ENCODE measurements around the gene PLXNA4.

The PLXNA4 gene

DNA sequence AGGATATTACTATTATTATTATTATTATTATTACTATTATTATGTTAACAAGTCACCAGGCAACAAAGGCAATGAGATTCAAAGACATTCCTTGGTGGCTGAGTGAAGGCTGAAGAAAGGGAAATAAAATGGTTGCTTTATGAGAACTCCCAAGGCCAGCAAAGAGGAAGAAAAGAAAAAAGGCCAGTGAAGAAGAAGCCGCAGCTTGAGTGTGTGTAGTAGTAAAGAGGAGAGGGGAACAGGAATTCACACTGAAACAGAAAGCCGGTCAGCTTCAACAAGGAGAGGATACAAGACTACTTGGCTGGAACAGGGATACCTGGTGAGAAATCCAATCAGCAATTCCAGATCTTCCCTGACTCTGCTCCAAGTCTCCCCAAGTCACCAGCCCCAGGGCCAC lies 42.4 kb downstream of the PLXNA4 start:
- no peak overlapping the region for H2AFZ ChIP-seq (ENCODE audit: low read length)
- no peaks in the 10 kb centered on the region for H3K9me3 ChIP-seq (ENCODE audit: low read length)
- H4K20me1 ChIP-seq (ENCODE audit: insufficient read depth, low read length), result no peaks in the 10 kb centered on the region

DNA sequence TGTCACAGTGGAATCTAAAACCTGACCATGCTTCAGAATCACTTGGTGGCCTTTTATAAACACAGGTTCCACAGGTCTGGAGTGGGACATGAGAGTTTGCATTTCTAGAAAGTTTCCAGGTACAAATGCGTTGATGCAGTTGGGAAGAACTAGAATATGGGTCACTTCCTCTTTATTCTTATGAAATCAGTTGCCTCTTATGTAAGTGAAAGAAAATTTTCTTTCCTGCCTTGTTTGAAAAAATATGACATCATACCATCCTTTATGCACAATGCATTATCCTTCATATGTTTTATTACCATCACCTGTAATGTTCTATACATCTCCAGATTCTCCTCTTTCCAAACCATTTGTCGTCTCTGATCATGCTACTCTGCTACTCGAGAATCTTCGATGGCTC lies 44.0 kb downstream of the PLXNA4 start:
- H3K27ac ChIP-seq (ENCODE audit: low read depth, low read length, poor library complexity, severe bottlenecking), result no peak overlapping the region
- H3K27me3 ChIP-seq (ENCODE audit: insufficient read depth, low read length), result 0 out of 2 replicates have a peak, but pooled peaks cover 9% of the 10 kb centered on the region
- no peaks in the 10 kb centered on the region for H3K36me3 ChIP-seq (ENCODE audit: insufficient read depth, low read length)
- TF ChIP-seq, protein P1, sequence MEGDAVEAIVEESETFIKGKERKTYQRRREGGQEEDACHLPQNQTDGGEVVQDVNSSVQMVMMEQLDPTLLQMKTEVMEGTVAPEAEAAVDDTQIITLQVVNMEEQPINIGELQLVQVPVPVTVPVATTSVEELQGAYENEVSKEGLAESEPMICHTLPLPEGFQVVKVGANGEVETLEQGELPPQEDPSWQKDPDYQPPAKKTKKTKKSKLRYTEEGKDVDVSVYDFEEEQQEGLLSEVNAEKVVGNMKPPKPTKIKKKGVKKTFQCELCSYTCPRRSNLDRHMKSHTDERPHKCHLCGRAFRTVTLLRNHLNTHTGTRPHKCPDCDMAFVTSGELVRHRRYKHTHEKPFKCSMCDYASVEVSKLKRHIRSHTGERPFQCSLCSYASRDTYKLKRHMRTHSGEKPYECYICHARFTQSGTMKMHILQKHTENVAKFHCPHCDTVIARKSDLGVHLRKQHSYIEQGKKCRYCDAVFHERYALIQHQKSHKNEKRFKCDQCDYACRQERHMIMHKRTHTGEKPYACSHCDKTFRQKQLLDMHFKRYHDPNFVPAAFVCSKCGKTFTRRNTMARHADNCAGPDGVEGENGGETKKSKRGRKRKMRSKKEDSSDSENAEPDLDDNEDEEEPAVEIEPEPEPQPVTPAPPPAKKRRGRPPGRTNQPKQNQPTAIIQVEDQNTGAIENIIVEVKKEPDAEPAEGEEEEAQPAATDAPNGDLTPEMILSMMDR (IDR thresholded peaks at IDR 0.05; ENCODE audit: low read length), result no peak
- TF ChIP-seq EZH2 (IDR thresholded peaks at IDR 0.05; ENCODE audit: borderline replicate concordance, low read length), result no peak
- H3K4me3 ChIP-seq (ENCODE audit: low read depth, low read length, poor library complexity, severe bottlenecking), result no peak overlapping the region
- H3K9ac ChIP-seq (ENCODE audit: low read length), result no peak overlapping the region
- no peaks in the 10 kb centered on the region for H3F3A ChIP-seq (ENCODE audit: insufficient read depth, low read length)
- H3K4me2 ChIP-seq (ENCODE audit: low read length), result no peak overlapping the region
- no peak overlapping the region for H2AFZ ChIP-seq (ENCODE audit: low read length)
- no peaks in the 10 kb centered on the region for H3K9me3 ChIP-seq (ENCODE audit: low read length)
- no peaks in the 10 kb centered on the region for H3K4me1 ChIP-seq (ENCODE audit: insufficient read depth, low read length, severe bottlenecking)
- no peaks in the 10 kb centered on the region for H3K79me2 ChIP-seq (ENCODE audit: insufficient read depth, low read length)
- H4K20me1 ChIP-seq (ENCODE audit: insufficient read depth, low read length), result no peaks in the 10 kb centered on the region
- no peaks in the 10 kb centered on the region for H3K9me2 ChIP-seq (ENCODE audit: low read depth, low read length)

More for the DNA sequence above, 42.4 kb downstream of the PLXNA4 start:
- Histone ChIP-seq H3K4me3 (ENCODE audit: low read depth, low read length, poor library complexity, severe bottlenecking) (no peak overlapping the region), H3K4me2 (ENCODE audit: low read length) (no peak overlapping the region), H3K9me2 (ENCODE audit: low read depth, low read length) (no peaks in the 10 kb centered on the region), H3K27ac (ENCODE audit: low read depth, low read length, poor library complexity, severe bottlenecking) (no peak overlapping the region), H3K79me2 (ENCODE audit: insufficient read depth, low read length) (no peaks in the 10 kb centered on the region), H3F3A (ENCODE audit: insufficient read depth, low read length) (no peaks in the 10 kb centered on the region), H3K36me3 (ENCODE audit: insufficient read depth, low read length) (no peaks in the 10 kb centered on the region), H3K4me1 (ENCODE audit: insufficient read depth, low read length, severe bottlenecking) (no peaks in the 10 kb centered on the region), H3K27me3 (ENCODE audit: insufficient read depth, low read length) (peaks cover 1% of the 10 kb centered on the region; the same call in 1 of the 2 replicates), H3K9ac (ENCODE audit: low read length) (no peak overlapping the region)
- TF ChIP-seq EZH2 (IDR thresholded peaks at IDR 0.05; ENCODE audit: borderline replicate concordance, low read length), result no peak
- TF ChIP-seq, protein P1 (IDR thresholded peaks at IDR 0.05; ENCODE audit: low read length), result no peak

DNA sequence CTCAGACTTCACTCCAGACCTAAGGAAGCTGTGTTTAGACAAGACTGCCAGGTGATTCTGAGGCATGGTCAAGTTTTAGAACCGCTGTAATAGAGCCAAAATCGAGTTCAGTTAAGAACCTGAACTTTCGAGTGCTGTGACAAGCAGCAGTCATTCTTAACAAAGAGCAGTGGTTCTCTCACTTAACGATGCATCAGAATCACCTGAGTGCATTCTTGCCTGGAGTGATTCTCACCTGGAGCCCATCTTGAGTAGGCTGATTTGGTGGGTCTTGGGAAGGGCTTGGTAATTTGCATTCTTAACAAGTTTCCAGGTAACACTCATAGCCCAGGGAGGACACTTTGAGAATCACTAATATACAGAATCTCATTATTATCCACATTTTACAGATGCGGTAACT lies 44.7 kb downstream of the PLXNA4 start:
- Histone ChIP-seq H3K27ac (ENCODE audit: low read depth, low read length, poor library complexity, severe bottlenecking) (no peak overlapping the region), H3K79me2 (ENCODE audit: insufficient read depth, low read length) (no peaks in the 10 kb centered on the region), H3K36me3 (ENCODE audit: insufficient read depth, low read length) (no peaks in the 10 kb centered on the region), H3K4me3 (ENCODE audit: low read depth, low read length, poor library complexity, severe bottlenecking) (no peak overlapping the region), H3F3A (ENCODE audit: insufficient read depth, low read length) (no peaks in the 10 kb centered on the region), H2AFZ (ENCODE audit: low read length) (no peak overlapping the region), H4K20me1 (ENCODE audit: insufficient read depth, low read length) (no peaks in the 10 kb centered on the region), H3K9ac (ENCODE audit: low read length) (no peak overlapping the region), H3K4me1 (ENCODE audit: insufficient read depth, low read length, severe bottlenecking) (no peaks in the 10 kb centered on the region), H3K4me2 (ENCODE audit: low read length) (no peak overlapping the region), H3K9me3 (ENCODE audit: low read length) (no peaks in the 10 kb centered on the region), H3K27me3 (ENCODE audit: insufficient read depth, low read length) (0 out of 2 replicates have a peak, but pooled peaks cover 13% of the 10 kb centered on the region), H3K9me2 (ENCODE audit: low read depth, low read length) (no peaks in the 10 kb centered on the region)
- TF ChIP-seq, protein P1 (IDR thresholded peaks at IDR 0.05; ENCODE audit: low read length), result no peak
- TF ChIP-seq EZH2 (IDR thresholded peaks at IDR 0.05; ENCODE audit: borderline replicate concordance, low read length), result no peak
